Coronary artery (tissue), 2 donors: ENCODE results near the gene ACCSL.
A peak's percentile ranks its signal among the peaks of the same experiment; 100 is the strongest.

Source experiments
- DNase-seq: peaks from one replicate; pipeline ENCODE4 v3.0.0-alpha.2; 2017; ENCODE audit warnings: low spot score
- H3K27ac ChIP-seq, 2 donors: fragments of 200-600 bp; sonication (generic); one replicate each; pipeline ENCODE4 v1.5.1; 2016 to 2019
- H3K4me3 ChIP-seq: fragments of 200-600 bp; sonication (generic); 2 replicates; pipeline ENCODE4 v1.5.1; 2016; ENCODE audit warnings: mild to moderate bottlenecking, moderate library complexity
- CTCF ChIP-seq: fragments of 200-600 bp; sonication (generic); IDR thresholded peaks from one replicate; pipeline ENCODE4 v1.5.1; 2019; ENCODE audit warnings: antibody characterized with exemption

ACCSL gene

GRCh38 chr11:44011797-44012196, 36.0 kb upstream of the ACCSL start:
- Histone ChIP-seq H3K27ac (peak overlapping the region; percentile 46 to 70), H3K4me3 (no peak overlapping the region)
- TF ChIP-seq CTCF = no peak
- DNase-seq = peak; percentile 8

GRCh38 chr11:44014968-44015623, 32.7 kb upstream of the ACCSL start:
- Histone ChIP-seq H3K27ac (peak overlapping the region; percentile 76 to 92), H3K4me3 (no peak overlapping the region)
- DNase-seq = peak; percentile 50
- TF ChIP-seq CTCF = no peak

GRCh38 chr11:44015624-44016007, 32.2 kb upstream of the ACCSL start:
- no peak for TF ChIP-seq CTCF
- DNase-seq = peak; percentile 16
- Histone ChIP-seq H3K4me3 (no peak overlapping the region), H3K27ac (peak overlapping the region; percentile 76 to 92)

GRCh38 chr11:44016131-44016530, 31.6 kb upstream of the ACCSL start:
- TF ChIP-seq CTCF = no peak
- Histone ChIP-seq H3K27ac (peak overlapping the region; percentile 76 to 92), H3K4me3 (no peak overlapping the region)
- DNase-seq = peak; percentile 95

- TF ChIP-seq CTCF = no peak
- H3K27ac ChIP-seq = peak overlapping the region; percentile 76 to 92
- H3K4me3 ChIP-seq = no peak overlapping the region
- DNase-seq = peak; percentile 70
These were observed 31.0 kb upstream of the ACCSL start for GRCh38 chr11:44016546-44017442.

- no peak for DNase-seq
- H3K27ac ChIP-seq = peak overlapping the region; percentile 76 to 92
- no peak overlapping the region for H3K4me3 ChIP-seq
- no peak for TF ChIP-seq CTCF
These were observed 30.2 kb upstream of the ACCSL start for GRCh38 chr11:44017443-44018126.
